Left renal pelvis (tissue), 4 donors: ENCODE results near the gene CENPP. TPM values are rescaled to one million over a fixed set of nuclear protein-coding genes. Genes with fewer than 3 reads are reported as not detected.

ENCODE experiments used
- DNase-seq, 4 donors: peaks; one replicate each; pipeline ENCODE4 v3.0.0-alpha.2; 2013; ENCODE audit warnings: low read depth in 4 of 4, low spot score in 3 of 4
- polyA plus RNA-seq, 4 donors: library from polyadenylated mRNA; unstranded; fragments of 120-200 nt; gene quantifications; one replicate each; pipeline ENCODE4 v1.2.1, GENCODE V29; 2013; ENCODE audit not compliant: insufficient read length in 4 of 4

Gene CENPP
- polyA plus RNA-seq, 4 donors: 6.5 to 8.9 (median 7.4) TPM

DNA sequence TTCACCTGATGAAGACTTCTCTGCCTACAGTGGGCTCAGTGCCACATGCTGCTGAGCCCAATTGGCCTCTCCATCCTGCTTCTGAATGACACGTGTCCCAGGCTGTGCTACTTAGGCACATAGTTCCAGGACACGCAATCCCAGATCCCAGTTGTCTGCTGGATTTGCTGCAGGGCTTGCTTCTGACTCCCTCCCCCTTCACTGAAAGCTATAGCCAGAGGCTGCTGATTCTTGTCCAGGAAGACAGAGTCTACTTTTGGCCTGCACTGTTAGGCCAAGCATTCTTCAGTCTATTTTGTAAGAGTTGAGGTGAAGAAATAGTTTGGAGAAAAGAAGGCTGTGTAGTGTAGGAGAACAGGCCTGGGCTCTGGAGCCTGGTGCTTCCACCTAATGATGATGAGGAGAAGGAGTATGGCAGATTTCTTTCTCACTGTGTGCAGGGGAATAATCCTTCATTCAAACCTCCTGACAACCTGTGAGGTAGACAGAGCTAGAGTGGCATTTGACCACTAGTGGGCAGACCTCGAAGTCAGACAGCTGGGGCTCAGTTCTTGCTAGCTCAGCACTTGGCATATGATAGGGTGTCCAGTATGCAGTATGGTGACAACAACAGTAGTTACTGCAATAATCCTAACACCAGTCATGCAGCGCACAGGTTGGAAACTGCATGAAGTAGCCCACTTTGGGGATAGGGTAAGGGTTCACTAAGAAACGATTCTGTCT is 176.1 kb downstream of the CENPP start:
- no peak for DNase-seq

DNA sequence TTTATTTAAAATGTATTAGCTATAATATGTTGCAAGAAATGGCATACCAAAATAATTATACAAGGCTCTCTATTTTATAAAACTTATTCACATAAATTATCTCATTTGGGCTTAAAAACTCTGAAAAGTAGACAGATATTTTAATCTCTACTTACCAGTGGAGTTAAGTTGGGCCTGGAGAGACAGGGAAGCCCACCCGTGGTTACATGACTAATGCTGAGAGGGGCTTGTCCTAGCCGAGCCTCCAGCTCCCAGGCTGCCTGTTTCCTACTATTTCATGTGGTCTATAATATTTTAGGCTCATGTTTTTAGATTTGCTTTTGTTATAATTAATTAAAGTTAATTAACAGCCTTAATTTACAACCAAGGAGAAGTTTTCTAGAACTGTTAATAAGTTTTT is 177.4 kb downstream of the CENPP start:
- DNase-seq: no peak

DNA sequence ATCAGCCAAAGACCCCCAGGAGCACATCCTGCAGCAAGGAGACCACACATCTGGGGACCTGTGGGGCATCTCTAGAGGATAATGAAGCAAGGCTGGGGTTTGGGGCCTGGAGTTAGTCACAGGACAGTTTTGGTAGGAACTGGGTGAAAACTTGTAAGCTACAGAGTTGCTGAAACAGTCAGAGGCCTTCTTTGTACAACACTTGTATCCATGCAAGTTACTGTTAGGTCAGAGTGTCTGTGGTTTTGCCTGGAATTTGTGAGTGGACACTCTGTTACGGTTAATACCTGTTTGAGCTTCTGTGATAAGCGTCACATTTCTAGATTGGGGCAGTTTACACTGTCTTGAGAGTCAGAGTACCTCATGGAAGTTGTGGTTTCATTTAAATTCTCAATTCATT is 179.1 kb downstream of the CENPP start:
- no peak for DNase-seq

DNA sequence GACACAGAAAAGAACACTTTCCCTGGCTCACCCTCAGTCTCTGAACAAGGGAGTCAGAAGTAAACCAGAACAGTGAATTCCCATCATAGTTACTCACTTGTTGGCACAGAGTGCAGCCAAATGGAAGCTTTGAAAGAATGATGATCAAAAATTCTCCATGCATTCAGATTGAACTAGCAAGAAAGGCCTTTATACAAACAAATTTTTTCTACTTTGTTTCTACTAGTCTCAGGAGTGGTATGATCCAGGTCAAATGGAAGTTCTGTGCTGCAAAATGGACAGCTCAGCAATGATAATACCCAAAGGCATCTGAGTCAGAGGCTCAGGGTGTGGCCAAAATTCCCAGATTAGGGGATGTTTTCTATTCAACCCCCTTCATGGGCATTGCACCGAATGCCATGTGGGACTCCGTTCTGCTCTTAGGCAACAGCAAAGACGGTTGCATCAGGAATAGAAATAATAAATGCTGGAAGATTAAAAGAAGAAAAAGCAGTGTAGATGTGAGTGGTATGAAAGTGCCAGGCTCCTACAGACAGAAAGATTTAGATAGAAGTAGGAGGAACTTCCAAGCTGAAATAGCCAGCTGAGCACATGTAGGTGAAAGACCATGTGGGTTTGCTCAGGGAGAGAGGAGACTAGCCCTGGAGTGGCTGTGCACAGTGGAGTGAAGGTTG is 180.6 kb downstream of the CENPP start:
- DNase-seq: no peak

DNA sequence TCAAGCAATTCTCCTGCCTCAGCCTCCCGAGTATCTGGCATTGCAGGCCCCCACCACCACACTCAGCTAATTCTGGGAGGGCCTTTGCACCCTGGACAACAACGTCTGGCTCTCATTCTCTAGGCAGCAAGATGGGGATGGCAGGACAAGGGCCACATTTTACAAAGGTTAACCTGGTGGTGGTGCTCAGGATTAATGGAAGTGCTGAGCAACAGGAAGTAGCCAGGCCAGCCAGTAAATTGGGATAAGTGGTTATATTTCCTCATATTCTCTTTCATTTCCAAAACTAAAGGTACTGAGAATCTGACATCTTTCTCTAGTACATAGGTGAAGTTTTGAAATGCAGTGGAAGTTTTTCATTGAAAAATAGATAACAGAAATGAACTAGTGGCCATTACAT is 181.3 kb downstream of the CENPP start:
- DNase-seq: no peak

DNA sequence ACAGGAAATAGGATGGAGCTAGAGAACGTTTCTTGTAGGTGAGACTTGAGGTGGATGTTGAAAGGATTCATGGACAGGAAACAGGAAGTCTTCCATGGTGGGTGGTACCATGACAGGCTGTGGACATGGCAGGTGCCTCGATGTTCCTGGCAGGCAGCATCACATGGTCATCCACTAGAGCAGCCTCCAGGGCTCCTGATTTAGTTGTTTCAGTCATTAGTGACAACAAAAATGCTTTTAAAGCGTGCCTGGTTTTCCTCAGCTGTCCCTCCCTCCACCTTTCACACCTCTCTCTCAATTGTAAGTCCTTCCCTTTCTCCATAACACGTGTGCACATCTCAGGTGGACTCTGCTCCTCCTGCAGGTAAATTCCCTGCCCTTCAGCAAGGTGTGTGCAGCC is 181.7 kb downstream of the CENPP start:
- no peak for DNase-seq

DNA sequence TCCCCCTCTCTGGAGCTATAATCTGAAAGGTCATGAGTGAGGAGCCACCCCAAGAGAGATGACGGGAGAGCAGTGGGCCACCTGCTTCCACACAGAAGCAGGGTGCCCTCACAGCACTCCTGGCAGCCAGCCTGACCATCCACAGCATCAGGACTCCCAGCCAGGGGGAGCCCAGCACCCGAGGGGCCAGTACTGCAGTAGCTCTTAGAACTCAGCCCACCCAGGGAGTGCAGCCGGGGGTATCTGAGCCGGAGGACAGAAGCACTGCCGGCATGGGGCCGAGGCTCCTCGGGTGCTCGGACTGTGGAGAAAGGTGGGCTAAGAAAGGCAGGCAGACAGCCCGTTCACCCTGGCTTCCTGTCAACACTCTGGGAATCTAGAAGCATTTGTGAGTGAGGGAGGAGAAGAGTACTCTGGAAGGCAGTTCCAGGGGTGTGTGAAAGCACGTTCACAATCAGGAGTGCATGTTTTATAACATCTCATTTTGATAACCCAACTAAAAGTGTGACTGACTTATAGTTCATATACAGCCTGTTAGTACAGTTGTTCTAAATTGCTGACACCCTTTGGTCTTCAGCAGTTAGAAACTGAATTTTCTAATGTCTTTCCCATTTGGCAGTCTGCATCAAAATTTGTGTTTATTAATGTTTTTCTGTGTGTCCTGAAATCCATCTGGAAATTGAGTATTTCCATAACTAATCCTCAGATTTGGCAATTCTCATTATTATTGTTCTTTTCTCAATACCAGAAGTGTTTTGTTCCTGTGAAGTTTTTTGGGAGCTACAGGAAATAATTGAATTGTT is 182.5 kb downstream of the CENPP start:
- no peak for DNase-seq

DNA sequence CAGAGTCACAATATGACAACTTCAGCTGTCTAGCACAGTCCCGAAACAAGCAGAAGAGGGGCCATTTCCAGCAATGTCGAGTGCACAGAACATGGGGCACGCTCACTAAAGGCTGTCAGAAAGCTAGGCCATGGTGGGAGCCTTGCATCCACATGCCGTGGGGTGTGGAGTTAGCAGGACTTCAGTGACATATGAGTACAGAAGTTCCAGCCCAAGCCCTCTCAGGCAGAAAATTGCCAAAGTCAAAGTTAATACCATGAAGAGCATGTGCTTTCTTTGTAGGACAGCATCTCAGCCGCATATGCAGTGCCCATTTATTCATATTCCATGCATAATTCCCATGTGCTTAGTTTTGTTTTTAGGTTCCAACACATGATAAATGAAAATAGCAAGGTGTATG is 183.3 kb downstream of the CENPP start:
- DNase-seq: no peak

DNA sequence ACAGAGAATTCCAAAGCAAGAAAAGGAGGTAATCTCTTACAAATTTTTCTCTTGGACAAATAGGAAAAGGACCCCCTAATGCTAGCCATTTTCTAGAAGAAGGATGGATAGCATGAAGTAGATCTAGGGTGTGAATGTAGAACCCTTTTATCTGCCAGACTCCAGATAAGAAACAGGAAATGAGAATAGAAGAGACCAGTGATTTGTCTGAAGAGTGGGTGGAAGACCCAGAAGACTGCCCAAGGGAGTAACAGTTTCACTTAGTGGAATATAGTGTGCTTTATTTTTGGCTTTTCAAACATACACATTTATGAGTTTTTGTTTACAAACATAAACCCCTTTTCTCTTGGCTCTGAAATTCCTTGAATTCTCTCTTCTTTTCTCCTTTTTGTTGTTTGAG is 185.0 kb downstream of the CENPP start:
- no peak for DNase-seq

DNA sequence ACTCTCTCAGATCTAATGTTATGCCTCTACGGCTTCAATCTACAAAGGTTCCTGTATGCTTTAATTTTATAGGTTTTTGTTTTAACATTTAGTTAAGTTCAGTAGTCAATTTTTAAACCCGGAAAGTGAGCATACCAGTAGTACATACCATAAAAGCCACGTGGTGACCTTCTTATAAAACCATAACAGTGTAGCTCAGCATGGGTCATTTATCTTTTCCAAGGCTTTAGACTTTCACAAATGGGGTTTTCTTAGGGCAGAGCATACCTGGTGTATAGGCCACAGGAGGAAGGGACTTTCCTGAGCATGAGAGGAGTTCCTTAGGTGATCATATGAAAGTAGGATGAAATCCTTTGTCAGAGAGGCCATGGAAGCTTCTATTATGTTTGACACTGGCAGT is 186.9 kb downstream of the CENPP start:
- DNase-seq: no peak

DNA sequence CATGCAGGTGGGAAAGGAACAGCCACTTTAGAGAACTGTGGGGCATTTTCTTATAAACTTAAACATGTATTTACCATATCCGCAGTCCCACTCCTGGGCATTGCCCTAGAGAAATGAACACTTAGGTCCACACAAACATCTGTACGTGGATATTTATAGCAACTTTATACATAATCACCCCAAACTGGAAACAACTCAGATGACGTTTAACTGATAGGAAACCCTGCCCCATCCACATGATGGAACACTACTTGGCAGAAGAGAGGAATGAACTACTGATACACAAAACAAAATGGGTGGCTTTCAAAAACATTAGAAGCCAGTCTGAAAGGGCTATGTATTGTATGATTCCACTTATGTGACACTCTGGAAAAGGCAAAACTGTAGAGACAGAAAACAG is 187.6 kb downstream of the CENPP start:
- no peak for DNase-seq

DNA sequence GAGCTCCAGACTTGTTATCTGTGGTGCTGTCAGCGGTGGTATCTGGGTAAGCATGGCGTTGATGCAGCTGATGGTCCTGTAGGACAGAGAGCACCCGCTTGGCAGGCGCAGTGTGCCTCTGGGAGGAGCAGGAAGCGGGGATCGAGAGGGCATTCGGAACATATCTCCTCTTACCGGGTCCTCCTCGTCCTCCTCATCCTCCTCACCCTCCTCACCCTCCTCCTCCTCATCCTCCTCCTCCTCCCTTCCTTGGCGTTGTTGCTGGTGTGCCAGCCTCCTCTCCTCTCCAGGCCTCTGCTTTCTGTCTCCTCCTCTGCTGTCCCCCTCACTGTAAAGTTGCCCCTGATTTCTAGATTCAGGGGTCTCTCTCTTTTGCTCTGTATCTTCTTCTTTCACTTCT is 188.9 kb downstream of the CENPP start:
- DNase-seq: no peak

DNA sequence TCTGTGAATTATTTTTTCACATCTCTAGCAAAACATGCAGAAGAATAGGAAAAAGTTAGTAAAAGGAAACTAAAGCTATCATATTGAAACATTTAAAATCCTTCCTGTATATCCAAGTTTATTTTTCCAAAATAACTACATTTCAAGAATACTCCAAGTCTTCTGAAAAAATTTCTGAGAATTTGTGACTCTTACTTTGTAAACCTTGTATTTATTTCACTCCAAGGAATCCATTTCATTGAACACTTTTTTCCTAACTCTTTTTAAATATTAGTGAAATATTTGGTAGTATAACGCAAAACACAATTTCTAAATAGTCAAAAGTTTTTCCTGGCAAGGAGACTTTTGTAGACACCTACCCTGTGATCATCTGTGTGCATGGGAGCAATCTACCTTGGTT is 190.8 kb downstream of the CENPP start:
- DNase-seq: no peak

DNA sequence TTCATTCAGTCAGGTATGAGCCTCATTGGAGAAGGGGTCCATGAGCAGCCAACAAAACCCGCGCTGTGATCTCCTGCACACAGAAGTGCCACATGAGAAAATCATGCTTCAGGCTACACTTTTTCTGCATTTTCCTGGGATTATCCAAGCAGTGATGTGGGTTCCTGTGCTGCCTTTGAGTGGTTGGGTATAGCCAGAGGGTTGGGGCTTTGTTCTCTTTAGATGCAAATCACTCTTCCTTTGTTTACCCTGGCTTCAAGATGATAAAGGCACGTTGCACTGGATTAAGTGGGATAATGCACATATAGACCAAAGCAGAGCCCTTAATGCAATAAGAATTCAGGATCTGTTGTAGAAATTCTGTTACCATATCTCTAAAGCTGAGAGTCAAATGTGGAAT is 191.3 kb downstream of the CENPP start:
- no peak for DNase-seq

DNA sequence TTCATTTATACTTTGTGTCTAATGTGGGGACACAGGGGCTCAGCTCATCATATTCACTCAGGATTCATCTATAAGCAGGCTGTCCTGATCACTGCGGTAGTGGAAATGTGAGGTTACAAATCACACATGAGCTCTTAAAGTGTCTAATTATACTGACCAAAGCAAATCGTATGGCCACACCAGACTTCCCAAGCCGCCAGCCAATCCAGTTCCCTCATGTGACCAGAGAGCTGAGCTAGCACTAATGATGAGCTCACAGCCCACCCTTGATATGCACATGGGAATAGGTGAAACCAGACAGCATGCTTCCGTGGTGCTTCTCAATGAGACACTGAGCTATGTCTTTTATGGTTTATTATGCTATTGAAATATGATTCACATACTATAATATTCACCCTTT is 192.4 kb downstream of the CENPP start:
- no peak for DNase-seq

DNA sequence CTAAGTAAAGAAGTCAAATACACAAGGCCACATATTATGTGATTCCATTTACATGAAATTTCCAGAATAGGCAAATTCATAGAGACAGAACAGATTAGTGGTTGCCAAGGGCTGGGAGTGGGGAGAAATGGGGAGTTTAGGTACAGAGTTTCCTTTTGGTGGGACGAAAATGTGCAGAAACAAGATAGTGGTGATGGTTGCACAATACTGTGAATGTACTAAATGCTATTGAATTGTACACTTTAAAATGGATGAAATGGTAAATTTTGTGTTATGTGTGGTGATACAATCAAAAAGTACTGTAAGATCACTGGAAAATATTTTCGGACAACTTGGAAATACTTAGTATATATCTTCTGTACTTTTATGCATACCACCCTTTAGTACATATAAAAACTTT is 195.1 kb downstream of the CENPP start:
- DNase-seq: no peak

DNA sequence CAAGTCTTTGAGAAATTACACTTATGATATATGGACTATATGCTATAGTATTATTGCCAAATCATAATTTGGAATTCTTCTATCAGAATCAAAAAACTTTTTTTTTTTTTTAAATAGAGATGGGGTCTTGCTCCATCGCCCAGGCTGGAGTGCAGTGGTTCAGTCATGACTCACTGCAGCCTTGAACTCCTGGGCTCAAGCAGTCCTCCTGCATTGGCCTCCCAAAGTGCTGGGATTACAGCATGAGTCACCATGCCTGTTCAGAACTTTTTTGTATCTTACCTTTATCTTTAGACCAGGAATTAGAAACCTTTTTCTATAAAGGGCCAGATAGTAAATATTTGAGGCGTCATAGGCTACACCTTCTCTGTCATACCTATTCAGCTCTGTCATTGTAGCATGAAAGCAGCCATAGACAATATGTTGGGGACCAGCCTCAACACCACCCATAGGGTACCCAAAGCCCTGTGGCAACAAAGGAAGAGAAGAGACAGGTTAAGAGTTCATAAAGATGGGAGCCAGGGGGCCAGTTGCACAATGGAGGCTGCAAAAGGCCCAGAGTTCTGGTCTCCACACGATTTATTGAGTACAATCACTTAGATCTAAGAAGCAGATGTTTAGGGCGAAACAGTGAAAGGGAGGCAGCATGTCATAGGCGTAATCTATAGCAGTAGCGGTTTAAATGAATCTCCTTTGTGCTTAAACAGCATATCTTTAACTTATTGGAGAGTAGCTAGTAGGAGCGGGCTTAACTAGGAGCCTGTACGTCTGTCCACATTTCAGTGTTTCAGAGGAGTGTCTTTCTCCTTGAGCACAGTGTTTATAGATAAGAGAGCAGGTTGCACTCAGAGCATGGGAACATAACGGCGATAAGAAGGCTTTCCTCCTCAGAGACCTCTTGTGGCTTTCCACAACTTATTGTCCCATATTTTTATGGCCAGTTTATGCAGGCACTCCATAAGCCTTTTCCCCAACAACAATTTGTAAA is 197.5 kb downstream of the CENPP start:
- no peak for DNase-seq

DNA sequence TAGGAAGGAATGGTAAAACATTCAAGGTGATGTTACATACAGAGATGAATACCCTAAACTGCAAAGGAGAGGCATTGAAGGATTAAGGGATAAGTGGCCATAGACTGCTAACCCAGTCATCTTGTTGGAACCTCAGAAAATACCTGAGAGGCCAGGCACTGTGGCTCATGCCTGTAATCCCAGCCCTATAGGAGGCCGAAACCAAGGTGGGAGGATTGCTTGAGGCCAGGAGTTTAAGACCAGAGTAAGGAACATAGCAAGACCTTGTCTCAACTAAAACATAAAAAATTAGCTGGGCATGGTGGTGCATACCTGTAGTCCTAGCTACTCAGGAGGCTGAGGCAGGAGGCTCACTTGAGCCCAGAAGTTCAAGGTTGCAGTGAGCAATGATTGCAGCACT is 199.1 kb downstream of the CENPP start:
- DNase-seq: no peak

DNA sequence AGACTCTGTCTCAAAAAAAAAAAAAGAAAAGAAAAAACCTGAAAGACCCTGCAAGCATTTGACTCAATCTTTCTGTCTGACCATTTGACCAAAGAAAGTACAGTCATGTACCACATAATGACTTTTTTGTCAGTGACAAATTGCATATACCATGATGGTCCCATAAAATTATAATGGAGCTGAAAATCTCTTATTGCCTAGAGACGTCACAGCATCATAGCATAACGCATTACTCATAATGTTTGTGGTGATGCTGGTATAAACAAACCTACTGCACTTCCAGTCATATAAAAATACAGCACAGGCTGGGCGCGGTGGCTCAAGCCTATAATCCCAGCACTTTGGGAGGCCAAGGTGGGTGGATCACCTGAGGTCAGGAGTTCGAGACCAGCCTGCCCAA is 199.6 kb downstream of the CENPP start:
- no peak for DNase-seq

DNA sequence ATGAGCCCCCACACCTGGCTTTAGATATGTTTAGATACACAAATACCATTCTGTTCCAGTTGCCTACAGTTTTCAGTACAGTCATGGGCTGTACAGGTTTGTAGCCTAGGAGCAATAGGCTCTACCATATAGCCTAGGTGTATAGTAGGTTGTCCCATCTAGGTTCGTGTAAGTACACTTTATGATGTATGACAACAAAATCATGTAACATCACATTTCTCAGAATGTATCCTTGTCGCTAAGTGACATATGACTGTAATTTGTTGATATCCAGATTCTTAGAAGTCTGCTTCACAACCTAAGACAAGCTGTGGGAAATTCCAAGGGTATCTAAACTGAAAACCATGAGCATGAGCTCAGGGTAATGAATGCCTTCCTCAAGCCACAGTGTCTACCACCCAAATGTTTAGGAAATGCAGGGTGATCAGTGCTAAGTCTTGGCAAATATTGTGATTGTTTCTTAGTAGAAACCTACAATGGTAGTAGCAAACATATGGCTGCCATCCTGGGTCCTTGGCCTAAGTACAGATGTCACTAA is 201.6 kb downstream of the CENPP start:
- DNase-seq: no peak
